HG03354 (cell line): ENCODE data around the gene DUS1L.

Experiments
- ATAC-seq: cut with Tn5 transposase; IDR thresholded peaks from one replicate; pipeline ENCODE4 v1.9.1; 2021; ENCODE audit warnings: mild to moderate bottlenecking; ENCODE audit not compliant: unreplicated experiment, poor library complexity, severe bottlenecking

The DUS1L gene

GRCh38 chr17:82031885-82032627, 33.5 kb downstream of the DUS1L start:
- no peak for ATAC-seq

GRCh38 chr17:82031303-82031884, 34.2 kb downstream of the DUS1L start, which contains the start of gene RAC3:
RAC3 (plus strand) TSS chr17:82031678; CDS start chr17:82031762, 84 bp downstream.
- no peak for ATAC-seq

- ATAC-seq, result peak; percentile 55
Measured at GRCh38 chr17:82030470-82031302, 34.9 kb downstream of the DUS1L start.

GRCh38 chr17:82029990-82030469, 35.6 kb downstream of the DUS1L start:
- no peak for ATAC-seq

- ATAC-seq, result no peak
Measured at GRCh38 chr17:82029391-82029790, 36.2 kb downstream of the DUS1L start.

- ATAC-seq, result no peak
Measured at GRCh38 chr17:82028966-82029365, 36.6 kb downstream of the DUS1L start.

- ATAC-seq, result no peak
Measured at GRCh38 chr17:82028246-82028645, 37.4 kb downstream of the DUS1L start.

GRCh38 chr17:82025401-82026107, 40.0 kb downstream of the DUS1L start:
- no peak for ATAC-seq

GRCh38 chr17:82024859-82025258, 40.7 kb downstream of the DUS1L start:
- no peak for ATAC-seq

- ATAC-seq, result peak; percentile 8
Measured at GRCh38 chr17:82023447-82024241, 42.0 kb downstream of the DUS1L start.

GRCh38 chr17:82022981-82023446, 42.6 kb downstream of the DUS1L start, which contains the start of gene LRRC45:
LRRC45 (plus strand) TSS chr17:82023305; CDS start chr17:82023644, 339 bp downstream.
- ATAC-seq, result peak; percentile 89

- no peak for ATAC-seq
Measured at GRCh38 chr17:82022310-82022980, 43.2 kb downstream of the DUS1L start, which contains the start of gene CENPX. CENPX (minus strand) TSS chr17:82022878; CDS start chr17:82022861, 17 bp downstream.

GRCh38 chr17:82021900-82022309, 43.7 kb downstream of the DUS1L start:
- no peak for ATAC-seq

- ATAC-seq, result no peak
Measured at GRCh38 chr17:82021107-82021899, 44.3 kb downstream of the DUS1L start.

GRCh38 chr17:82020572-82021106, 45.0 kb downstream of the DUS1L start:
- ATAC-seq, result no peak

- ATAC-seq, result no peak
Measured at GRCh38 chr17:82019690-82020571, 45.7 kb downstream of the DUS1L start.
